ENCODE measurements around the gene NAMPT.
"Not testable (repeated sequence)": the region's sequence is repeated elsewhere in the genome, so short reads cannot be mapped to it uniquely, and the experiment has no call there.

Gene NAMPT

GRCh38 chr7:106284714-106285050 is at the start of gene NAMPT:
NAMPT (minus strand) TSS chr7:106284983; CDS start chr7:106284884, 99 bp downstream.
- DNase-seq, result no peak

GRCh38 chr7:106332201-106332600 is 47.4 kb upstream of the NAMPT start:
- DNase-seq, result no peak

GRCh38 chr7:106331441-106332175 is 46.8 kb upstream of the NAMPT start:
- DNase-seq, result no peak

- DNase-seq, result no peak
Observed at GRCh38 chr7:106329971-106330733, 45.4 kb upstream of the NAMPT start.

- DNase-seq, result no peak
Observed at GRCh38 chr7:106329408-106329807, 44.6 kb upstream of the NAMPT start.

- no peak for DNase-seq
Observed at GRCh38 chr7:106327538-106328481, 43.0 kb upstream of the NAMPT start.

- no peak for DNase-seq
Observed at GRCh38 chr7:106326594-106327537, 42.1 kb upstream of the NAMPT start.

GRCh38 chr7:106324509-106324908 is 39.7 kb upstream of the NAMPT start:
- not testable (repeated sequence) for DNase-seq

- not testable (repeated sequence) for DNase-seq
Observed at GRCh38 chr7:106320254-106320770, 35.5 kb upstream of the NAMPT start.

- no peak for DNase-seq
Observed at GRCh38 chr7:106318482-106318881, 33.7 kb upstream of the NAMPT start.

- no peak for DNase-seq
Observed at GRCh38 chr7:106317971-106318370, 33.2 kb upstream of the NAMPT start.

- no peak for DNase-seq
Observed at GRCh38 chr7:106316947-106317346, 32.2 kb upstream of the NAMPT start.

GRCh38 chr7:106314875-106315274 is 30.1 kb upstream of the NAMPT start:
- no peak for DNase-seq

- DNase-seq, result no peak
Observed at GRCh38 chr7:106313966-106314365, 29.2 kb upstream of the NAMPT start.

- DNase-seq, result no peak
Observed at GRCh38 chr7:106313456-106313901, 28.7 kb upstream of the NAMPT start.

- no peak for DNase-seq
Observed at GRCh38 chr7:106312906-106313305, 28.1 kb upstream of the NAMPT start.

GRCh38 chr7:106312099-106312871 is 27.5 kb upstream of the NAMPT start:
- no peak for DNase-seq

GRCh38 chr7:106309362-106309761 is 24.6 kb upstream of the NAMPT start:
- DNase-seq, result no peak

GRCh38 chr7:106306256-106306655 is 21.5 kb upstream of the NAMPT start:
- DNase-seq, result no peak

- DNase-seq, result no peak
Observed at GRCh38 chr7:106305732-106306131, 20.9 kb upstream of the NAMPT start.

GRCh38 chr7:106304568-106304967 is 19.8 kb upstream of the NAMPT start:
- no peak for DNase-seq
